ENCODE measurements around the gene MPPED1. TPM values are rescaled to one million over a fixed set of nuclear protein-coding genes. Genes with fewer than 3 reads are reported as not detected.

Gene MPPED1
- total and polyA plus RNA-seq, 9 donors: 0.21 to 4.5 (median 0.52) TPM

DNA sequence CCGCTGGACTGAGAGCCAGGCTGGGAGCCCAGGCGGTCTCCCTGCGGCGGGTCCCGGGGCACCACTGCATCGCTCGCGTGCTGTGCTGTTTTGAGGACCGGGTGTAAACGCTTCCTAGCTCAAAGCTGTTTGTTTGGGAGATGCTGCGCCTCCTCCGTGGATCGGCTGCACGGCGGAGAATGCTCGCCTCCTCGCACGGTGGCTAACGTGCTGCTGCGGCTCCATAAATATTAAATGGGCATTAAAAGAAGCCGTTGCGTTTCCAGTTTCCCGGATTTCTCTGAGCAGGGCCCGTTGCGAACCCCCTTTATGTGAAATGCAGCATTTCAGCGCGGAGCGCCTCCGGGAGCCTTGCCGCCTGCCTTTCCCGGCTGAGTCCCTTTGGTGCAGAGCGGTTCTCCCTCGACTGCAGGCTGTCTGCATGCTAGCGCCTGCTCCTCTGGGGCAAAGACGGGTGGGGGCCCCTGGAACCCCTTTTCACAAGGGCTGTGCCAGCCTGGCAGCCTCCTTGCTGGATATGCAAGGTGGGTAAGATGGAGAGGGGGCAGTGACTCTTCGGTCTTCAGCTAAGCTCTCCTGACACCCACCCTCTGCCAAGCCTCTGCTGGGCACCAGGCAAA lies 9.3 kb downstream of the MPPED1 start:
- H3K36me3 ChIP-seq (ENCODE audit: control insufficient read depth, insufficient read depth, low read length): no peaks in the 10 kb centered on the region
- peaks cover 20% of the 10 kb centered on the region for H3K27me3 ChIP-seq (ENCODE audit: control insufficient read depth, insufficient read depth, low read length)
- 78% methylated on average over 33 of the region's 36 CpGs for WGBS (ENCODE audit: insufficient coverage)
- no peaks in the 10 kb centered on the region for H3K9me3 ChIP-seq (replicated peaks; ENCODE audit: control insufficient read depth, low read depth, low read length)
- no peak overlapping the region for H3K4me3 ChIP-seq (ENCODE audit: low read length)
- H3K4me1 ChIP-seq (ENCODE audit: control insufficient read depth, insufficient read depth, low read length): peaks cover 8% of the 10 kb centered on the region
- no peak for DNase-seq
- H3K27ac ChIP-seq (ENCODE audit: low read length): no peak overlapping the region

DNA sequence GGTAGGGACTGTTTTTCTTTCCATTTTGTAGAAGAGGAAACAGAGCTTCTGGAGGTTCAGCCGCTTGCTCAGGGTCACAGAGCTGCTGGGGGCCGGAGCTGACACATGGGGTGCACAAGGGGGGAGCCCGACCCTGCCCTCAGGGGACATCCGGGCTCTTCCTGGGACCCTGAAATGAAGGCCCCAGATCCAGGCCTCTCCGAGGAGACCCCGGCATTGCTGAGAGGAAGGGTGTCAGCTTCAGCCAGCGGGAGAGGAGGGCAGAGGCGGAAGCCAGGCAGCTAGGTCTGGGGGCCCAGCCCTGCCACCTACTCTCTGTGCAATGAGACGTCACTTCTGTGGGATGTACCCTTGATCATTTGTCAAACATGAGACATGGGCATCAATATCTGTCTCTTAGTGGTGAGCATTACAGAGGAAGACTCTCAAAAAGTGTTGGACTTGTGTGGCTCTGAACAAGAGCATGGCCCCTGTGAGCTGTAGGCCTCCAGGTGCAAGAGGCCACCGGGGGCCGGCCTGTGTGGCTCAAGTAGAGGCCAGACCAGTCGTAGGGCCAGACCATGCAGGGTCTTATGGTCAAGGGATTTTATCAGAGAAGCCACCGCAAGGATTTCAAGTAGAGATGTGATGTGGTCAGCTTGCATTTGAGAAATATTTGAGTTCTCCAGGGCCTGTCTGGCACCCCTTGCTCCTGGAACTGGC lies 10.3 kb downstream of the MPPED1 start:
- Histone ChIP-seq H3K36me3 (ENCODE audit: control insufficient read depth, insufficient read depth, low read length) (no peaks in the 10 kb centered on the region), H3K27ac (ENCODE audit: low read length) (no peak overlapping the region), H3K4me3 (ENCODE audit: low read length) (no peak overlapping the region), H3K4me1 (ENCODE audit: control insufficient read depth, insufficient read depth, low read length) (peaks cover 8% of the 10 kb centered on the region), H3K9me3 (replicated peaks; ENCODE audit: control insufficient read depth, low read depth, low read length) (no peaks in the 10 kb centered on the region), H3K27me3 (ENCODE audit: control insufficient read depth, insufficient read depth, low read length) (peaks cover 17% of the 10 kb centered on the region)
- WGBS (ENCODE audit: insufficient coverage): 80% methylated on average over 9 of the region's 13 CpGs
- no peak for DNase-seq

DNA sequence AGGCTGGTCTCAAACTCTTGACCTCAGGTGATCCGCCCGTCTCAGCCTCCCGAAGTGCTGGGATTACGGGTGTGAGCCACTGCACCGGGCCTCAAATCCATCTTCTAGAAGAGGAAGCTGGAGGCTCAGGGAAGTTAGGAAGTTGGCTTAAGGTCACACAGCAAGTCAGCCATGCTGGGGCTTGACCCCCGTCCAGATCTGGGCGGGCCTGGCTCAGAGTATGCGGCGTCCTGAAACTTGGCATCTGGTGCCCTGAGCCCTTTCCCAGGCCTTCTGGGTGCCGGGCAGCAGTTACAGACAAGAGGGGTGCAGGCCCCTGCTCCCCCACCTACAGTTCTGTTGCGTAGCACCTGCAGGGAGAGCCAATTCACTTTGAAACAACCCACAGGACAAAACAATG lies 11.2 kb downstream of the MPPED1 start:
- no peak overlapping the region for H3K4me3 ChIP-seq (ENCODE audit: low read length)
- no peaks in the 10 kb centered on the region for H3K9me3 ChIP-seq (replicated peaks; ENCODE audit: control insufficient read depth, low read depth, low read length)
- DNase-seq: no peak
- H3K27ac ChIP-seq (ENCODE audit: low read length): no peak overlapping the region
- no peaks in the 10 kb centered on the region for H3K36me3 ChIP-seq (ENCODE audit: control insufficient read depth, insufficient read depth, low read length)
- H3K4me1 ChIP-seq (ENCODE audit: control insufficient read depth, insufficient read depth, low read length): peaks cover 8% of the 10 kb centered on the region
- WGBS (ENCODE audit: insufficient coverage): 92% methylated on average over 10 of the region's 11 CpGs
- peaks cover 12% of the 10 kb centered on the region for H3K27me3 ChIP-seq (ENCODE audit: control insufficient read depth, insufficient read depth, low read length)

GRCh38 chr22:43424201-43424600 lies 12.4 kb downstream of the MPPED1 start:
- H3K27ac ChIP-seq (ENCODE audit: low read length): no peak overlapping the region
- H3K9me3 ChIP-seq (replicated peaks; ENCODE audit: control insufficient read depth, low read depth, low read length): no peaks in the 10 kb centered on the region
- WGBS (ENCODE audit: insufficient coverage): no CpG with 5 or more reads among the region's 7 CpGs
- DNase-seq: no peak
- no peaks in the 10 kb centered on the region for H3K36me3 ChIP-seq (ENCODE audit: control insufficient read depth, insufficient read depth, low read length)
- H3K4me3 ChIP-seq (ENCODE audit: low read length): no peak overlapping the region
- peaks cover 17% of the 10 kb centered on the region for H3K27me3 ChIP-seq (ENCODE audit: control insufficient read depth, insufficient read depth, low read length)
- peaks cover 5% of the 10 kb centered on the region for H3K4me1 ChIP-seq (ENCODE audit: control insufficient read depth, insufficient read depth, low read length)

- Histone ChIP-seq H3K27ac (ENCODE audit: low read length) (no peak overlapping the region), H3K4me1 (ENCODE audit: control insufficient read depth, insufficient read depth, low read length) (peaks cover 5% of the 10 kb centered on the region), H3K36me3 (ENCODE audit: control insufficient read depth, insufficient read depth, low read length) (no peaks in the 10 kb centered on the region), H3K9me3 (replicated peaks; ENCODE audit: control insufficient read depth, low read depth, low read length) (no peaks in the 10 kb centered on the region), H3K27me3 (ENCODE audit: control insufficient read depth, insufficient read depth, low read length) (peaks cover 23% of the 10 kb centered on the region), H3K4me3 (ENCODE audit: low read length) (no peak overlapping the region)
- DNase-seq: peak; percentile 77
- WGBS (ENCODE audit: insufficient coverage): 48% methylated on average over 25 of the region's 39 CpGs
These were observed 13.1 kb downstream of the MPPED1 start for GRCh38 chr22:43424666-43425630.

DNA sequence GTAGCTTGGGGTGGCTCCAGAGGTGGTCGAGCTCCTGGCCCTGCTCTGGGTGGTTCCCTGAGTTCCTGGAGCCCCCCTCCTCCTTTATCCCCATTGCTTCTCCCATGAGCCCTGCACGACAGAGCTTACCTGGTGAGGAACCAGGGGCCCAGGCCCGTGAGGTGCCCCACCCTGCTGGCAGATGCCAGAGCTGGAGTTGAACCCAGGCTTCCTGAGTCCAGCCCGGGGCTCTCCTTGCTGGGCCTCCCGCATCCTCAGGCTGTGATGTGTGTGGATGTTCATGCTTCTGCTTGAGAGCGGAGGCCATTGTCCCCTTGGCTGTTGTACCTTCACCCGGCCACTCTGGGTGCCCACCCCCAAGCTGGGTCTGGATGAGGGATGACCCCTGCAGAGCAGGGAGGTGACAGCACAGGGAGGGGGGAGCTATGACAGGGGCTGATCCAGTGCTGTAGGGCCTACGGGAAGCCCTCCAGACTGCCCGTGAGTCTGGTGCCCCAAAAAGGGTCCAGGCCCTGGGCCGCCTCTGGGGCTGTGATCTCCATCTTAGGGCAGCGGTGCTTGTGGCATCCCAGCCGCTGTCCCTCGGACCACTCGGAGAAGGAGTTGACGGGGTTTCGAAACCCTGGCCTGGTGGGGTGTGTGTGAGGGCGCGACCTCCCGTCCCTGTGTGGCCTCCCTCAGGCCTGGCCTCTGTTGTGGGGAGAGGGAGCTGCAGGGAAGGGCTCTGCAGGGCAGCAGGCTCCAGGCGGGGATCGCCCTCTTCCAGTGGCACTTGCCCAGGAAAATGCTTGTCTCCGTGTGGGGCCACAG lies 14.4 kb downstream of the MPPED1 start:
- Histone ChIP-seq H3K27me3 (ENCODE audit: control insufficient read depth, insufficient read depth, low read length) (peaks cover 23% of the 10 kb centered on the region), H3K4me1 (ENCODE audit: control insufficient read depth, insufficient read depth, low read length) (peaks cover 5% of the 10 kb centered on the region)
- DNase-seq: no peak

DNA sequence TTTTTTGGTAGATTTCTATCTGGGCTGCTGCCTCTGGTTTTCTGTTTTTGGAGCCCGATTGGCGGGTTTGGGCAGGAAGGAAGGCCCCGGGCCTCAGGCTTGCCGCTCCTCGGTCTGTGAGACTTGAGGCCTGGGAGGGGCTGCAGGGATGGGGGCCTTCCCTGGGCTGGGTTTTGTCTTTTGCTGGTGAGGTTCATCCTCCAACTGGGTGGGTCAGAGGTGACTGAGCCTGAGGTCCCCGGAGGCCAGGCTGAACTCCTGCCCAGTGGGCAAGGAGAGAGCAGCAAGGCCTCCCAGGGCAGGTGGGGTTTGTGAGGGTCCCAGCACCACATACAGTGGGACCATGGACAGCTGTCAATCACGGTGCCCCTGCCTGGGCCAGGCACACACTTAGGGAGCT lies 15.0 kb downstream of the MPPED1 start:
- WGBS (ENCODE audit: insufficient coverage): 75% methylated on average over 4 of the region's 7 CpGs
- no peak for DNase-seq
- peaks cover 24% of the 10 kb centered on the region for H3K27me3 ChIP-seq (ENCODE audit: control insufficient read depth, insufficient read depth, low read length)

More for the DNA sequence above, 14.4 kb downstream of the MPPED1 start:
- WGBS (ENCODE audit: insufficient coverage): 85% methylated on average over 19 of the region's 22 CpGs
- Histone ChIP-seq H3K27ac (ENCODE audit: low read length) (no peak overlapping the region), H3K4me3 (ENCODE audit: low read length) (no peak overlapping the region), H3K9me3 (replicated peaks; ENCODE audit: control insufficient read depth, low read depth, low read length) (no peaks in the 10 kb centered on the region), H3K36me3 (ENCODE audit: control insufficient read depth, insufficient read depth, low read length) (no peaks in the 10 kb centered on the region)

GRCh38 chr22:43427296-43428004 lies 15.6 kb downstream of the MPPED1 start:
- Histone ChIP-seq H3K27ac (ENCODE audit: low read length) (no peak overlapping the region), H3K4me3 (ENCODE audit: low read length) (no peak overlapping the region), H3K9me3 (replicated peaks; ENCODE audit: control insufficient read depth, low read depth, low read length) (no peaks in the 10 kb centered on the region), H3K36me3 (ENCODE audit: control insufficient read depth, insufficient read depth, low read length) (no peaks in the 10 kb centered on the region), H3K4me1 (ENCODE audit: control insufficient read depth, insufficient read depth, low read length) (peaks cover 5% of the 10 kb centered on the region), H3K27me3 (ENCODE audit: control insufficient read depth, insufficient read depth, low read length) (peaks cover 23% of the 10 kb centered on the region)
- WGBS (ENCODE audit: insufficient coverage): 70% methylated on average over 20 of the region's 23 CpGs
- DNase-seq: no peak

More for the DNA sequence above, 15.0 kb downstream of the MPPED1 start:
- no peaks in the 10 kb centered on the region for H3K9me3 ChIP-seq (replicated peaks; ENCODE audit: control insufficient read depth, low read depth, low read length)
- no peak overlapping the region for H3K4me3 ChIP-seq (ENCODE audit: low read length)
- H3K36me3 ChIP-seq (ENCODE audit: control insufficient read depth, insufficient read depth, low read length): no peaks in the 10 kb centered on the region
- no peak overlapping the region for H3K27ac ChIP-seq (ENCODE audit: low read length)
- peaks cover 5% of the 10 kb centered on the region for H3K4me1 ChIP-seq (ENCODE audit: control insufficient read depth, insufficient read depth, low read length)

DNA sequence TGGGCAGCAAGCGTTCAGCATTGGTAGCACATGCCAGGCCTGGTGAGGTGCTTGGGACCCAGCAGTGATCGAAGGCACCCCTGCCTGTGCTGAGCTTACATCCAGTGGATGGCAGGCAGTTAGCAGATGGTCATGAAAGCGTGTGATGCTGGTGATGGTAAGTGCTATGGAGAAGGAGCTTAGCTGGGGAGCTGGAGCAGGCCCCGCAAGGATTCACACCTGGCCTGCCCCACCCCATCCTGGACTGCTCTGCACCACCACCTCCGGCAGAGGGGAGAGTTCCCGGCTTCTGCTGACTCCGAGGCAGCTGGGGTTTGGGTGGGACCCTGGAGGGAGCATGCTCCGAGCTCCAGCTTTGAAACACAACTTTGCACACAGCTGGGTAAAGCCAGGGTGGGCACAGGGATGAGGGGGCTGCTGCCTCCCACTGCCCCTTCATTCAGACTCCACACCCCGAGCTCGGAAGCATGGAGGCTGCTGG lies 16.2 kb downstream of the MPPED1 start:
- Histone ChIP-seq H3K9me3 (replicated peaks; ENCODE audit: control insufficient read depth, low read depth, low read length) (no peaks in the 10 kb centered on the region), H3K4me1 (ENCODE audit: control insufficient read depth, insufficient read depth, low read length) (peaks cover 5% of the 10 kb centered on the region), H3K27me3 (ENCODE audit: control insufficient read depth, insufficient read depth, low read length) (peaks cover 23% of the 10 kb centered on the region), H3K36me3 (ENCODE audit: control insufficient read depth, insufficient read depth, low read length) (no peaks in the 10 kb centered on the region), H3K4me3 (ENCODE audit: low read length) (no peak overlapping the region), H3K27ac (ENCODE audit: low read length) (no peak overlapping the region)
- WGBS (ENCODE audit: insufficient coverage): 47% methylated on average over 4 of the region's 10 CpGs
- no peak for DNase-seq
